Breast epithelium (tissue), 3 donors: ENCODE data around the gene TANK.

ENCODE experiments used
- CTCF ChIP-seq, 3 donors: fragments of 450-650 bp; IDR thresholded peaks; one replicate each; pipeline ENCODE4 v1.5.1; 2016 to 2017; ENCODE audit warnings: antibody characterized with exemption in 3 of 3, mild to moderate bottlenecking in 3 of 3, moderate library complexity in 3 of 3
- POLR2A ChIP-seq: fragments of 450-650 bp; IDR thresholded peaks from one replicate; pipeline ENCODE4 v1.6.1; 2016; ENCODE audit warnings: antibody characterized with exemption, mild to moderate bottlenecking, moderate library complexity
- POLR2AphosphoS5 ChIP-seq, 3 donors: sonication (generic); formaldehyde crosslinking; IDR thresholded peaks; one replicate each; pipeline ENCODE4 v1.6.1; 2017; ENCODE audit warnings: antibody characterized with exemption in 3 of 3

- TF ChIP-seq CTCF (IDR thresholded peaks at IDR 0.05) (no peak), POLR2A (no peak), POLR2AphosphoS5 (IDR thresholded peaks at IDR 0.05) (no peak)
These were observed 29.9 kb upstream of the TANK start for GRCh38 chr2:161130354-161130753.
